Measurements from ENCODE around the gene USP21. TPM values are rescaled to one million over a fixed set of nuclear protein-coding genes. Genes with fewer than 3 reads are reported as not detected.

The USP21 gene
- total RNA-seq (2021; ENCODE audit: unreplicated experiment) (41.9 TPM), Bru-seq, nascent RNA (percentile 79 among the genes with signal in this experiment), BruChase-seq, experiment 1, labeled RNA remaining after a 2-hour chase (percentile 82 among the genes with signal in this experiment), BruChase-seq, experiment 2, labeled RNA remaining after a 6-hour chase (percentile 83 among the genes with signal in this experiment)
- 35.0 TPM for polyA plus RNA-seq (2012; ENCODE audit: insufficient read length)
- long read RNA-seq, transcript USP21-203 (14 exons, 2,342 nt): minor isoform, 7 of 66 reads
- long read RNA-seq, transcript USP21-201 (13 exons, 2,195 nt): major isoform, 20 of 66 reads
- long read RNA-seq, partial matches to known transcripts: 16 of 66 reads
- long read RNA-seq, other reads (novel, unspliced or antisense): 23 of 66 reads

- in situ Hi-C loops (cut with HindIII; ENCODE audit: low pct_unique_long_range_greater_than_20kb, low sequenced_read_pairs) (no loop called here), intact Hi-C loops (cut with micrococcal nuclease; ENCODE audit: unreplicated experiment) (no loop called here)
- BruUV-seq (replicated peaks): TSS peak; percentile 10
- ATAC-seq (peak; percentile 96), DNase-seq (ENCODE audit: low read depth, low spot score) (peak; percentile 69)
- Histone ChIP-seq H3K36me3 (ENCODE audit: control insufficient read depth, insufficient read depth, low read length) (peaks cover 11% of the 10 kb centered on the region), H3K4me1 (ENCODE audit: control insufficient read depth, insufficient read depth, low read length) (peaks cover 22% of the 10 kb centered on the region), H3K9me3 (ENCODE audit: control insufficient read depth, insufficient read depth, low read depth, low read length) (no peaks in the 10 kb centered on the region), H3K27me3 (ENCODE audit: control insufficient read depth, insufficient read depth, low read length) (no peaks in the 10 kb centered on the region), H3K4me3 (ENCODE audit: low read depth in 2 of 2, low read length in 2 of 2) (peak within 1 kb of the TSS; percentile 82 to 90), H3K27ac (ENCODE audit: low read length) (peak within 1 kb of the TSS; percentile 91)
- ChIA-PET CTCF (no interaction called here), POLR2A (no interaction called here)
- 0 out of 2 replicates have a peak, but pooled peaks have one; percentile 33 for TF ChIP-seq SIN3A (IDR thresholded peaks at IDR 0.05; ENCODE audit: borderline replicate concordance, insufficient read depth, low read depth, low read length)
- no peak for TF ChIP-seq TCF7L2 (IDR thresholded peaks at IDR 0.05; ENCODE audit: low read depth, low read length)
- TF ChIP-seq, protein P1, sequence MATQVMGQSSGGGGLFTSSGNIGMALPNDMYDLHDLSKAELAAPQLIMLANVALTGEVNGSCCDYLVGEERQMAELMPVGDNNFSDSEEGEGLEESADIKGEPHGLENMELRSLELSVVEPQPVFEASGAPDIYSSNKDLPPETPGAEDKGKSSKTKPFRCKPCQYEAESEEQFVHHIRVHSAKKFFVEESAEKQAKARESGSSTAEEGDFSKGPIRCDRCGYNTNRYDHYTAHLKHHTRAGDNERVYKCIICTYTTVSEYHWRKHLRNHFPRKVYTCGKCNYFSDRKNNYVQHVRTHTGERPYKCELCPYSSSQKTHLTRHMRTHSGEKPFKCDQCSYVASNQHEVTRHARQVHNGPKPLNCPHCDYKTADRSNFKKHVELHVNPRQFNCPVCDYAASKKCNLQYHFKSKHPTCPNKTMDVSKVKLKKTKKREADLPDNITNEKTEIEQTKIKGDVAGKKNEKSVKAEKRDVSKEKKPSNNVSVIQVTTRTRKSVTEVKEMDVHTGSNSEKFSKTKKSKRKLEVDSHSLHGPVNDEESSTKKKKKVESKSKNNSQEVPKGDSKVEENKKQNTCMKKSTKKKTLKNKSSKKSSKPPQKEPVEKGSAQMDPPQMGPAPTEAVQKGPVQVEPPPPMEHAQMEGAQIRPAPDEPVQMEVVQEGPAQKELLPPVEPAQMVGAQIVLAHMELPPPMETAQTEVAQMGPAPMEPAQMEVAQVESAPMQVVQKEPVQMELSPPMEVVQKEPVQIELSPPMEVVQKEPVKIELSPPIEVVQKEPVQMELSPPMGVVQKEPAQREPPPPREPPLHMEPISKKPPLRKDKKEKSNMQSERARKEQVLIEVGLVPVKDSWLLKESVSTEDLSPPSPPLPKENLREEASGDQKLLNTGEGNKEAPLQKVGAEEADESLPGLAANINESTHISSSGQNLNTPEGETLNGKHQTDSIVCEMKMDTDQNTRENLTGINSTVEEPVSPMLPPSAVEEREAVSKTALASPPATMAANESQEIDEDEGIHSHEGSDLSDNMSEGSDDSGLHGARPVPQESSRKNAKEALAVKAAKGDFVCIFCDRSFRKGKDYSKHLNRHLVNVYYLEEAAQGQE (IDR thresholded peaks at IDR 0.05; ENCODE audit: insufficient read depth in 1 of 2, low read depth in 2 of 2, low read length in 1 of 2): no peak; a peak in 1 of 4 replicates
- peak; percentile 47; the same call in 1 of the 2 replicates for TF ChIP-seq CTCF (IDR thresholded peaks at IDR 0.05)
- TF ChIP-seq POLR2AphosphoS5 (IDR thresholded peaks at IDR 0.05; ENCODE audit: low read depth, low read length): peak; percentile 83
Observed at GRCh38 chr1:161159087-161159912, at the start of gene USP21. Gene USP21 (plus strand): TSS chr1:161159500. CDS start chr1:161160641, 1,141 bp downstream.

- no peak for TF ChIP-seq POLR2AphosphoS5 (IDR thresholded peaks at IDR 0.05; ENCODE audit: low read depth, low read length)
- TF ChIP-seq, protein P1 (IDR thresholded peaks at IDR 0.05; ENCODE audit: insufficient read depth in 1 of 2, low read depth in 2 of 2, low read length in 1 of 2): no peak
- TF ChIP-seq SIN3A (IDR thresholded peaks at IDR 0.05; ENCODE audit: borderline replicate concordance, insufficient read depth, low read depth, low read length): no peak
- ChIA-PET POLR2A (no interaction called here), CTCF (no interaction called here)
- H3K27me3 ChIP-seq (ENCODE audit: control insufficient read depth, insufficient read depth, low read length): no peaks in the 10 kb centered on the region
- no peaks in the 10 kb centered on the region; the same call in 1 of the 2 replicates for H3K36me3 ChIP-seq (ENCODE audit: control insufficient read depth, insufficient read depth, low read length)
- peaks cover 12% of the 10 kb centered on the region for H3K4me1 ChIP-seq (ENCODE audit: control insufficient read depth, insufficient read depth, low read length)
- in situ Hi-C loops (cut with HindIII; ENCODE audit: low pct_unique_long_range_greater_than_20kb, low sequenced_read_pairs): no loop called here
- BruUV-seq (replicated peaks): no TSS peak
- no peak overlapping the region for H3K27ac ChIP-seq (ENCODE audit: low read length)
- DNase-seq (ENCODE audit: low read depth, low spot score) (no peak), ATAC-seq (no peak)
- intact Hi-C loops (cut with micrococcal nuclease; ENCODE audit: unreplicated experiment): no loop called here
- no peak overlapping the region for H3K4me3 ChIP-seq (ENCODE audit: low read depth in 2 of 2, low read length in 2 of 2)
- no peaks in the 10 kb centered on the region for H3K9me3 ChIP-seq (ENCODE audit: control insufficient read depth, insufficient read depth, low read depth, low read length)
Observed at GRCh38 chr1:161111117-161111516, 48.2 kb upstream of the USP21 start.

Measured in Panc1 (cell line).